Lower leg skin (tissue), 3 donors: ENCODE measurements around the gene GPRIN3.

Experiments
- POLR2A ChIP-seq, 2 donors: fragments of 450-650 bp; IDR thresholded peaks; one replicate each; pipeline ENCODE4 v1.6.1; 2016 to 2017; ENCODE audit warnings: antibody characterized with exemption in 2 of 2, mild to moderate bottlenecking in 1 of 2, moderate library complexity in 1 of 2
- TF ChIP-seq, protein P1 (sequence below), 3 donors: fragments of 450-650 bp; IDR thresholded peaks; one replicate each; pipeline ENCODE4 v1.5.1; 2016; ENCODE audit warnings: antibody characterized with exemption in 3 of 3, mild to moderate bottlenecking in 3 of 3, moderate library complexity in 2 of 3

DNA sequence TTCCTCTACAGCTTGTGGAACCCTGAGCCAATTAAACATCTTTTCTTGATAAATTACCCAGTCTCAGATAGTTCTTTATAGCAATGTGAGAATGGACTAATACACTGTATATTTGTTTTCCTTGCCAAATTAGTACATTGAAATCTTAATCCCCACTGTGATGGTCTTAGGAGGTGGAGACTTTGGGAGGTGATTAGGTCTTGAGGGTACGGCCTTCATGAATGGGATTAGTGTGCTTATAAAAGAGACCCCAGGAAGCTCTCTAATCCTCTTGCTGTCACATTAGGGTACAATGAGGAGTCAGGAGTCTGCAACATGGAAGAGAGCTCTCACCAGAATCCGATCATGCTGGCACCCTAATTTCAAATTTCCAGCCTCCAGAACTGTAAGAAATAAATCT lies 109.7 kb downstream of the GPRIN3 start:
- TF ChIP-seq POLR2A (IDR thresholded peaks at IDR 0.05): no peak
- TF ChIP-seq, protein P1, sequence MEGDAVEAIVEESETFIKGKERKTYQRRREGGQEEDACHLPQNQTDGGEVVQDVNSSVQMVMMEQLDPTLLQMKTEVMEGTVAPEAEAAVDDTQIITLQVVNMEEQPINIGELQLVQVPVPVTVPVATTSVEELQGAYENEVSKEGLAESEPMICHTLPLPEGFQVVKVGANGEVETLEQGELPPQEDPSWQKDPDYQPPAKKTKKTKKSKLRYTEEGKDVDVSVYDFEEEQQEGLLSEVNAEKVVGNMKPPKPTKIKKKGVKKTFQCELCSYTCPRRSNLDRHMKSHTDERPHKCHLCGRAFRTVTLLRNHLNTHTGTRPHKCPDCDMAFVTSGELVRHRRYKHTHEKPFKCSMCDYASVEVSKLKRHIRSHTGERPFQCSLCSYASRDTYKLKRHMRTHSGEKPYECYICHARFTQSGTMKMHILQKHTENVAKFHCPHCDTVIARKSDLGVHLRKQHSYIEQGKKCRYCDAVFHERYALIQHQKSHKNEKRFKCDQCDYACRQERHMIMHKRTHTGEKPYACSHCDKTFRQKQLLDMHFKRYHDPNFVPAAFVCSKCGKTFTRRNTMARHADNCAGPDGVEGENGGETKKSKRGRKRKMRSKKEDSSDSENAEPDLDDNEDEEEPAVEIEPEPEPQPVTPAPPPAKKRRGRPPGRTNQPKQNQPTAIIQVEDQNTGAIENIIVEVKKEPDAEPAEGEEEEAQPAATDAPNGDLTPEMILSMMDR (IDR thresholded peaks at IDR 0.05): no peak
